ENCODE data around the gene CYP3A5.
"Not testable (repeated sequence)": the region's sequence is repeated elsewhere in the genome, so short reads cannot be mapped to it uniquely, and the experiment has no call there.

Gene CYP3A5

GRCh38 chr7:99685129-99685758 lies 5.4 kb upstream of the CYP3A5 start:
- no peak for DNase-seq

DNA sequence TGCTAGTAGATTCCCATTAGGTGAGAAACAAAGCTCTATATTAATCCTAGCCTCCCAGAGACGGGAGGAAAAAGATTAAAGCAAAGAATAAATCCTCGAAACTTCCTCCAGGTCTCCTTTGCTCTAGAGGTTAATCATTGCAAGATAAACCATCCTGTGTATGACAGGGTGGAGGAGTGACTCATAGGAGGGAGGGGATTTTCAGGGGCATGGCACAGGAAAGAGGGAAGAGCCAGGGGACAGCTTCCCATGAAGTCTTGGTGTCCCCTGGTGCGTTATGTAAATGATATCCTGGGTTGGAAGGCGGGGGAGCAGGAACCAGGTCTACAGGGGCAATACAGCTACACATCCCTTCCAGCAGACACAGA lies 780 bp downstream of the CYP3A5 start:
- no peak for DNase-seq

- no peak for DNase-seq
Observed at GRCh38 chr7:99677648-99678045, 2.1 kb downstream of the CYP3A5 start.

- DNase-seq: no peak
Observed at GRCh38 chr7:99677013-99677647, 2.7 kb downstream of the CYP3A5 start.

DNA sequence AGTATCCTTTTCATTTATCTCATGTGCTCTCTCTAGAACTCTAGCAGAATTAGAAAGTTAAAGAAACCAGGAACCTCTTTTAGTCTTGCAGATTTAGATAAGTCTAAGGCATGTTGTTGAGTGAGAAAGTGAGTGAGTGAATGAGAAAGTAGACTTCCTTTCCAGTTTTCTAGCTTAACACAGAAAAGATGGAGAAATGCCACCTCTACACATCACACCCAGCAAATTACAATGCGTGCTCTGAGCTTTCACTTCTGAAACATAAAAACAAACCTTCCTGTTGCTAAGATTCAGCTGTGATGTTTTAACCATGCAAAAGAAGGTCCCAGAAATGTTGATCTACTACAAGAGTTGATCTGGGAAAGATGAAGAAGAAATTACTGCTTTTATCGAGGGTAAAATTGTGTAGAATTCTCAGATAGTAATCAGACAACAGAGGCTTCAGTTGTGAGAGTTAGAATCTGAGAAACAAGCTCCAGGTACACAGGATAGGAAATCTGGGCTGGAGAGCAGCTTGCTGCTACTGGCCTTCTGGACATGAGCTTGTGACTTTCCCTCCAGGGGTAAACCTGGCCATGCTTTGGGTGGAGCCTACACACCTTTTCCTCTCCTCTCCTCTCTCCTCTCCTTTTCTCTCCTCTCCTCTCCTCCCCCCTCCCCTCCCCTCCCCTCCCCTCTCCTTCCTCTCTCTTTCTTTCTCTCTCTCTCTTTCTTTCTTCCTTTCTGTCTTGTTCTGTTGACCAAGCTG lies 4.6 kb downstream of the CYP3A5 start:
- no peak for DNase-seq

DNA sequence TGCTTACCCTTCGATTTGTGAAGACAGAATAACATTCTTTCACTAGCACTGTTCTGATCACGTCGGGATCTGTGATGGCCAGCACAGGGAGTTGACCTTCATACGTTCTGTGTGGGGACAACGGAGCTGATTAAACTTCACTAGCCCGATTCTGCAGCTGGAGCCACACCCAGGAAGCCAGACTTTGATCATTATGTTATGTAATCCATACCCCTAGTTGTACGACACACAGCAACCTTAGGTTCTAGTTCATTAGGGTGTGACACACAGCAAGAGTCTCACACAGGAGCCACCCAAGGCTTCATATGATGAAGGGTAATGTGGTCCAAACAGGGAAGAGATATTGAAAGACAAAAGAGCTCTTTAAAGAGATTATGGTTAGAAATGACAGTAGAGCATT lies 7.2 kb downstream of the CYP3A5 start:
- DNase-seq: no peak

GRCh38 chr7:99669782-99670181 lies 10.0 kb downstream of the CYP3A5 start:
- DNase-seq: no peak

DNA sequence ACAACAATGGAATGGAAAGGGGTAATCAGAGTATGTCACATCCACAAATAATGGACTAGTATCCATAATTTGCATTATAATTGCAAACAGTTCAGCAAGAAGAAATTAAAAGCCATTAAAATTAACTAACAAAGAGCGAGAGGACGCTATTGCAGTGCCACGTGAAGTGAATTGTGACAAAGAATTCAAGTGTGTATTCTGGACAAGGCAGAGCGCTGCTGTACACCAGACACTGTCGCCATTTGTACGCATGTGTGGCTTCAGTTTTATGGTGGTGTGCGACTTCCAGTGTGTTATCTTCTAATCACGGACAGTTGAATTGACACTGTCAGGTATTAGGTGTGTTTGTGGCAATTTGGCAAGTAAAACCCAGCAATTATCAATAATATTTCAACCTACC lies 11.3 kb downstream of the CYP3A5 start:
- DNase-seq: no peak

- no peak for DNase-seq
Observed at GRCh38 chr7:99667179-99667578, 12.6 kb downstream of the CYP3A5 start.

DNA sequence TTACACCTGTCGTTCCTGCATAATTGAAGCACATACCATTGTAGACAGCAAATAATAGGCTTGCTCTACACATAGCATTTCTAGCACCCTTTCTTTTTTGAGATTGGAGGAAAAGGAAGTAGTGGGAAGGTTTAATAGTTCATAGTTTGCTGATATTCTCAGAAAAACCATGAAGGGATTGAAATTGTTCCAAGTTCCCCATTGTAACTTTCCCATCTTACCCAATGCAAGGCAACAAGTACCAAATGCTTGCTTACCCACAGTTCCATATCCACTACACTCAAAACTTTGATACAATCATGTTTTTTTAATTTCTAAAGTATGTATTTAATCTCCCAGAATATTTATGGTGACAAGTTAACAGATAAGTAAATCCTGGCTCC lies 13.8 kb downstream of the CYP3A5 start:
- DNase-seq: peak; percentile 1

GRCh38 chr7:99665312-99666012 lies 14.3 kb downstream of the CYP3A5 start:
- DNase-seq: no peak

- DNase-seq: not testable (repeated sequence)
Observed at GRCh38 chr7:99657879-99658278, 21.9 kb downstream of the CYP3A5 start.

GRCh38 chr7:99654626-99655025 lies 25.2 kb downstream of the CYP3A5 start:
- not testable (repeated sequence) for DNase-seq

GRCh38 chr7:99653754-99654153 lies 26.0 kb downstream of the CYP3A5 start:
- no peak for DNase-seq

GRCh38 chr7:99653269-99653668 lies 26.5 kb downstream of the CYP3A5 start:
- DNase-seq: not testable (repeated sequence)

GRCh38 chr7:99652671-99653070 lies 27.1 kb downstream of the CYP3A5 start:
- no peak for DNase-seq

GRCh38 chr7:99651290-99651689 lies 28.5 kb downstream of the CYP3A5 start:
- DNase-seq: no peak

DNA sequence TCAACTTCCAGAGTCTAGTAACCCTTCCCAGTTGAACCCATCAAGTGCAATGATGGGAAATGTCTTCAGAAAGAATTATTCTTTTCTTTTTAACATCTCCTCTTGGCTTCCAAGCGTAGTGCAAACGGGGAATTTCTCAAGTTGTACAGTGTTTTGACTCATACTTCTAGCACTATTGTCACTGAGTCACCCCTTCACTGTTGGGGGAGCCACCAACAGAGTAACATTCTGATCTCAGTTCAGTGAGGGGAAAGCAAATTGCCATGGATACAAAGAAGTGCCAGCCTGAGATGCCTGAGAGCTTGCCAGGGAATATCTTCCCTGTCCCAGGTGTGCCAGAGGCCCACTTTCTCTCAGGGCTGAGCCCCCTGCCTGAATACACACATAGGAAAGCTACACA lies 31.0 kb downstream of the CYP3A5 start:
- DNase-seq: no peak

DNA sequence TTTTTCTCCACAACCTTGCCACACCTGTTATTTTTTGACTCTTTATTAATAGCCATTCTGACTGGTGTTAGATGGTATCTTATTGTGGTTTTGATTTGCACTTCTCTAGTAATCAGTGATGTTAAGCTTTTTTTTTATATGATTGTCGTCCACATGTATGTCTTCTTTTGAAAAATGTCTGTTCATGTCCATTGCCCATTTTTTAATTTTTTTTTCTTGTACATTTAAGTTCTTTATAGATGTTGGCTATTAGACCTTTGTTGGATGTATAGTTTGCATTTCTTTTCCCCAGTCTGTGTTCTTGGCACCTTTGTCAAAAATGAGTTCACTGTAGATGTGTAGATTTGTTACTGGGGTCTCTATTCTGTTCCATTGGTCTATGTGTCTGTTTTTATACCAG lies 34.2 kb downstream of the CYP3A5 start:
- DNase-seq: no peak

- DNase-seq: no peak
Observed at GRCh38 chr7:99644431-99644830, 35.4 kb downstream of the CYP3A5 start.

GRCh38 chr7:99643464-99643863 lies 36.3 kb downstream of the CYP3A5 start:
- DNase-seq: no peak

GRCh38 chr7:99642027-99642426 lies 37.8 kb downstream of the CYP3A5 start:
- DNase-seq: no peak

- DNase-seq: no peak
Observed at GRCh38 chr7:99639267-99639666, 40.5 kb downstream of the CYP3A5 start.

- no peak for DNase-seq
Observed at GRCh38 chr7:99638731-99639130, 41.1 kb downstream of the CYP3A5 start.
